LHCN-M2 (cell line): ENCODE results near the gene DDA1. TPM values are rescaled to one million over a fixed set of nuclear protein-coding genes. Genes with fewer than 3 reads are reported as not detected.
"Not testable (repeated sequence)": the region's sequence is repeated elsewhere in the genome, so short reads cannot be mapped to it uniquely, and the experiment has no call there.

Experiments
- DNase-seq: peaks from one replicate; pipeline ENCODE4 v3.0.0-alpha.2; 2012; ENCODE audit warnings: low read depth
- polyA plus RNA-seq: library from polyadenylated mRNA; unstranded; fragments of >200 nt; gene quantifications from one replicate; pipeline ENCODE4 v1.2.1, GENCODE V29; 2012; ENCODE audit warnings: missing spikeins
- total RNA-seq: library from RNA; depleted of rRNA; stranded (reverse); fragments of >200 nt; gene quantifications from 2 replicates; pipeline ENCODE4 v1.2.3, GENCODE V29; 2014; rRNA removed

DDA1 gene
- 55.9 and 76.2 TPM in 2 replicates for total RNA-seq
- 102 TPM for polyA plus RNA-seq

DNA sequence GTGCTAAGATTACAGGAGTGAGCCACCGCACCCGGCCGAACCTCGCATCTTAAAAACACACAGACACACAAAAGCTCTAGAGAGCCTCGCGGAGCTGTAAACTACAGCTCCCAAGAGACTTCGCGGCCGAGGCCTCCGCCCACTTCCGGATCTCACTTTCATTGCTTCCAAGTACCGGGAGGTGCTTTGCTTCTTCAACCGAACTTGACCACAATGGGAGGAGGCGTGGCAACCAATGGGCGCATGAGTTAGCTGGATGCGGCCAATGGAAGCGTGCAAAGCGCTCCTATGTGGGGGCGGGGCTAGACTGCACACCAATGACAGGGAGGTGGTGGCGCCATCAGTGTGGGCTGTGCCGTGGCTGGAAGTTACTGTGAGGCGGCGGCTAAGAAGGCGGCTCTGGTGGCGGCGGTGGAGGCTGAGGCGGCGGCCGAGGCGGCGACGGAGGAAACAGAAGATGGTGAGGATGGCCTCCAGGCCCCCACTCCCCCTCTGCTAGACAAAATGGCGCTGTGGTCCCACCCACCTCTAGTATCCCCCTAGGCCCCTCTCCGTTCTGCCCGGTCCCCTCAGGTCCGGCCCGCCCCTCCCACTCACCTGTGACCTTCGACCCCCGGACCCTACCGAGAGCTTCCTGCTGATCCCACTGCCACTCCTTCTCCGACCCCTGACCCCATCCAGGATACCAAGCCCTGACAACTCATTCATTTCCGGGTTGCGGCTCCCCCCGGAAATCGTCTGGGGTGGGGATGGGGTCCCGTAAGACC, at the start of gene DDA1:
DDA1 (plus strand) TSS at position 366 of the 767 bp plus-strand sequence; CDS start at position 458, 92 bp downstream.
- DNase-seq, result peak; percentile 100

DNA sequence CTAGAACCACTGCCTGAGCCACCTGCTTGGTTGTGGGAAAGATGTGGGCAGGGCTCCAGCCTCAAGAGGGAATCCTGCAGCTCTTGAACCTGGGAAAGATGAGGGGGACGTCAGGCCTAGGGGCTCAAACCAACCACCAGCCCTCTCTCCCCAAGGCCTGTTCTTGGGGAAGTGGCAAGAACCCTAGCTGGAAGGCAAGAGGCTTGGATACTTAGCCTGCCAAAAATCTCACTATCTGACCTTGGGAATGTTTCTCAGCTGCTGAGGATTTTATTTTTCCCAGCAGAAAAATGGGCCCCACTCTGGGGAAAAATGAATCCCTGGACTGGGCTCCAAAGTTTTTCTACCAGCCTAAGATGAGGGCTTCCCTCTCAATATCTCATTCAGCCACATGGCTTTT, 49.4 kb upstream of the DDA1 start:
- DNase-seq, result no peak

DNA sequence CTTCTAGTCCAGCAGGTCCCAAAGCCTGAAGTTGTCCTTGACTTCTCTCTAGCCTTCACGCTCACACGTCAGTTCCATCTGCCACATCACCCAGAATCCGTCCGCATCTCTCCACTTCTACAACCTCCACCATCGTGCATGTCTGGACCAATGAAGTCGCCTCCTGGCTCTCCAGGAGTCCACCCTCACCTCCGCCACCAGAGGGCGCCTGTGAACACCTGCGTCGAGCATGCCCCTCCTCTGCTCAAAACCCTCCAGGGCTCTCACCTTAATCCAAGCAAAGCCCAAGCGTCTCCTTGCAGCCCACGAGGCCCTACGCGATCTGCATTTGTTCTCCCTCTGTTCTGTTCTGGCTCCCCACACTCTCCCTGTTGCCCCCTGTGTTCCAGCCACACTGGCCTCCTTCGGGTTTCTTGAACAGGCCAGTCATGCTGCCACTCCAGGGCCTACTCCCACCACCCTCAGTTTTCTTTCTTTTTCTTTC, 48.5 kb upstream of the DDA1 start:
- DNase-seq, result peak; percentile 61

DNA sequence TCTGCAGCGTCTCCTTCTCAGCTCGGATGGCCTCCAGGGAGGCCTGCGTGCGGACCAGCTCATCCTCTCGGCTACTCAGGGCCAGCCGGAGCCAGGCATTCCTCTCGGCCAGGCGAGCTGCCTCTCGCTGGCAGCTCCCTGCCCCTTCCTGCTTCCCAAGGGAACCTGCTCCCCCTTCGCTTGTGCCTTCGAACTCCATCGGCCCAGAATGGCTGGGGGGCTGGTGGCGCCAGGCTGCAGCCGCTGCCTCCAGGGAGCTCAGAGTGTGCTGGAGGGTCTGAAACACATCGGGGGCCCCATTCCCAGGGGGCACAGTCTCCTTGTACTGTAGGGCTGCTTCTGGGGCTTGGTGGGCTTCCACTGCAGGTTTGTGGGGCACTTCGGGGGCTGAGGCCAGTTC, 46.8 kb upstream of the DDA1 start:
- DNase-seq, result no peak

DNA sequence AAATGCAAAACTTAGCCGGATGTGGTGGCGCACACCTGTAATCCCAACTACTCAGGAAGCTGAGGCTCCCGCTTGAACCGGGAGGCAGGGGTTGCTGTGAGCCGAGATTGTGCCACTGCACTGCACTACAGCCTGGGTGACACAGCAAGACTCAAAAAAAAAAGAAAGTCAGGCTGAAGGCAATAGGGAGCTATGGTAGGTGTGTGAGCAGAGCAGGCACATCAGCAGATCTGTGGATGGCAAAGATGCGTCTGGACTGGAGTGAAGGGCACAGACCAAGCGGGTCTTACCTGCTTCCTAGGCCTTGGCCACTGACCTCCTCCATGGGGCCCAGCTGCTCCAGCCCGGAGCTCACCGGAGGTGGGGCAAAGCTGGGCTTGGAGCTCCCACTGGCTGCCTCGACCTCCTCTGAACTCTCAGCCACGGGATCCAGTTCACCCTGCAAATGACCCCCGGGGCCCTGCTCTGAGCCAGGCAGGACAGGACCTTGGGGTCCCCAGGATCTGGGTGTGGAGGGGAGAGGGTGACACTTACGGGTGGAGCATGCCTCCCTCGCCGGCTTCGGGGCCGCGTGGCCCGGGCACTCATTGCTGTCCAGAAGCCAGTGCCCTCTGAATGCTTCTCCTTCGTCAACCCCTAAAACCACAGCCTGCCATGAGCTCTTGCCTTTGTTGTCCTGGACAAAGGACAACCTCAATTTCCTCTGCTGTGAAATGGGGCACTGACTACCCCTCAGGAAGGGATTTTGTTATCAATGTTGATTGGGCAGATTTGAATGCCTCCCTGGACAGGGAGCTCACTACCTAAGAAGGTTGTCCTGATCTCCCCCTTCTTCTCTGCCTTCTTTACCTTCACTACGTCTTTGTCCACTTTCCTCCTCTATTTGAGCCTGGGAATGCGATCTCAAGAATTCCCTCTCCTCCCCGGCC, 45.4 kb upstream of the DDA1 start:
- no peak for DNase-seq

DNA sequence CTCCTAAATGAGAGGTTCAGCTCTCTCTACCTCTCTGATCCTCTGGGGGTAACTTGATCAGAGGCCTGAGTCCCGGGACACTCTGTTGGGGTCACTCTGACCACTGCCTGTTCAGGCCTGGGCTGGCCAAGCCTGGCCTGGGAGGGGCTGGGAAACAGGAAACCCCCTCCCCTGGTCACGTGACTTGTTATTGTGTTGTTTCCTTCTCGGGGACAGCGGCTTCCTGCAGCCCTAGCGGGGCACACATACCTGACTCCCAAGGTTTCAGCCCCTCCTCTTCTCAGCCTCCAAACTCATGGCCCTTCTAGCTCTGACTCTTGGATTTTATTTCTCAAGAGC, 44.8 kb upstream of the DDA1 start, which contains the start of gene USHBP1:
USHBP1 (minus strand) TSS at position 105 of the 339 bp plus-strand sequence. CDS start 446 bp downstream, outside the sequence.
- DNase-seq, result no peak

DNA sequence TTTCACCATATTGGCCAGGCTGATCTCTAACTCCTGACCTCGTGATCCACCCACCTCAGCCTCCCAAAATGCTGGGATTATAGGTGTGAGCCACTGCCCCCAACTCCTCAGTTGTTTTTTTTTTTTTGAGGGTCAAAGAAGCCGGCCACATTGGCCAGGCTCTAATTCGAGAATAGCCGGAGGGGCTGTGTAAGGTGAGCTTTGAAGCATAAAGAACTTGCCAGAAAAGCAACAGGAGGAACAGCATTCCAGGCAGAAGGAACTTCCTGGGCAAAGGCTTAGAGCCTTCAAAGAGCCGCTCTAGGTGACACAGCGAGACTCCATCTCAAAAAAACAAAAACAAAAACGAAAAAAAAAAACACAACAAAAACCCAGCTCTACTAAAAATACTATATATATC, 43.3 kb upstream of the DDA1 start:
- no peak for DNase-seq

DNA sequence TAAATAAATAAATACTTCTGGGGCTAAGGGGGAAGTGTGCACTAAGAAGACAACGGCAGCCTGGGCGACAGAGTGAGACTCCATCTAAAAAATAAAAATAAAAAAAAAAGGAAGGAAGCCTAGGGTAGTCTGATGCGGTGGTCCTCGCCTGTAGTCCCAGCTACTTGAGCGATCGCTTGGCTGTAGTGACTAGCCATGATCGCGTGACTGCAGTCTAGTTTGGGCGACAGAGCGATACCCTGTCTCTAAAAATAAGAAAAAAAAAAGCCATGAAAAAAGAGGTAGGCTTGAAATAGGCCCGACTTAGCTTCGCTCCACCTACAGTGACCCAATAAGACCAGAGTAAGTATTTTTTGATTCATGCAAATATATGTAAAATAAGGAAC, 42.8 kb upstream of the DDA1 start:
- DNase-seq, result no peak

DNA sequence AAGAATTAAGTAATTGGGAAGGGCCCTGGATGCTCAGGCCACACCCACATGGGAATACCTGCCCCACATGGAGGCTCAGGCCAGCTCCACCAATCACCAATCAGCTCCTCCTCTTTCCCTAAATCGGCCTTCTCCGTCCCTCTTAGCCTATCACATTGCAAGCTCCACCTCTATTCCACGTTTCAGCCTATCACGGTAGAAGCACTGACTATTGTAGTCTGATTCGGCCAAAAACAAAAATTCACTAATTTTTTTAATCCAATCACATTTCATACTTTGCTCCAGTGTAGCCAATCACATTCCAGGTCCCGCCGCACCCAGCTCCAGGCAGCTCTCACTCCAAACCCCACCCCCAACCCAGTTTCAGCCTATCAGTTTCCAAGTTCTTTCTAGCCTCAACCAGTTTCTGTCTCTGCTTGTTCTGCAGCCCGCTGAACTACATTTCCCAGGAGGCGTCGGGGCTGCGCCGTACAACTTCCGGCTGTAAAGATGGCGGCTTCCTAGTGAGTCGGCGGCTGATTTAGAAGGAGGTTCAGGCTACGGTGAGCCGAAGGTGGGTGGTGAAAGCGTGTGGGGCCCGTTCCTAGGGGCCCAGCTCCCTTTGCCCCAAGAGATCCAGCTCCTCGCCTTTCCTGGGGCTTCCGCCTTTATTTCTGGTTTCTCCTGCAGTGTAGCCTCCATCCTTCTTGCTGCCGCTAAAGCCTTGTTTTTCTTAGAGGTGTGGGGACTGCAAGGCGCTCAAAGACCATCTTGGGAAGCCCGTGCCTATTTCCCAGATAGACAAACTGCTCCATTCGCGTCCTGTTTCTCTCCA, 42.2 kb upstream of the DDA1 start, which contains the start of gene BABAM1:
BABAM1 (plus strand) TSS at position 469 of the 814 bp plus-strand sequence. CDS start 1,364 bp downstream, outside the sequence.
- DNase-seq, result peak; percentile 100

DNA sequence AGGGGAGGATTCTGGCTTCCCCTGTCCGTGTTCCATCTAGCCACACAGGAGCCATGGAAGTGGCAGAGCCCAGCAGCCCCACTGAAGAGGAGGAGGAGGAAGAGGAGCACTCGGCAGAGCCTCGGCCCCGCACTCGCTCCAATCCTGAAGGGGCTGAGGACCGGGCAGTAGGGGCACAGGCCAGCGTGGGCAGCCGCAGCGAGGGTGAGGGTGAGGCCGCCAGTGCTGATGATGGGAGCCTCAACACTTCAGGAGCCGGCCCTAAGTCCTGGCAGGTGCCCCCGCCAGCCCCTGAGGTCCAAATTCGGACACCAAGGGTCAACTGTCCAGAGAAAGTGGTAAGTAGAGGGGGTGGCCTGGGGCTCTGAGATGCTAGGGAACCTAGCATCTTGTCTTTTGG, 40.6 kb upstream of the DDA1 start:
- no peak for DNase-seq

DNA sequence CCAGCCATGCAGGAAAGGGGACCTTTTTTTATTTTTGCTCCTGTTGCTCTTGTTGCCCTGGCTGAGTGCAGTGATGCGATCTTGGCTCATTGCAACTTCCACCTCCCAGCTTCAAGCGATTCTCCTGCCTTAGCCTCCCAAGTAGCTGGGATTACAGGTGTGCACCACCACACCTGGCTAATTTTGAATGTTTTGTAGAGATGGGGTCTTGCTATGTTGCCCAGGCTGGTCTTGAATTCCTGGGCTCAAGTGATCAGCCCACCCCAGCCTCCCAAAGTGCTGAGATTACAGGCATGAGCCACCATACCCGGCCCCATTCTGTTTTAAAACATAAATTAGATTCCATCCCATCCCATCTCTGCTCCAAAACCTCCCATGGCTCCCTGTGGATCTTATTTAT, 34.5 kb upstream of the DDA1 start:
- not testable (repeated sequence) for DNase-seq

DNA sequence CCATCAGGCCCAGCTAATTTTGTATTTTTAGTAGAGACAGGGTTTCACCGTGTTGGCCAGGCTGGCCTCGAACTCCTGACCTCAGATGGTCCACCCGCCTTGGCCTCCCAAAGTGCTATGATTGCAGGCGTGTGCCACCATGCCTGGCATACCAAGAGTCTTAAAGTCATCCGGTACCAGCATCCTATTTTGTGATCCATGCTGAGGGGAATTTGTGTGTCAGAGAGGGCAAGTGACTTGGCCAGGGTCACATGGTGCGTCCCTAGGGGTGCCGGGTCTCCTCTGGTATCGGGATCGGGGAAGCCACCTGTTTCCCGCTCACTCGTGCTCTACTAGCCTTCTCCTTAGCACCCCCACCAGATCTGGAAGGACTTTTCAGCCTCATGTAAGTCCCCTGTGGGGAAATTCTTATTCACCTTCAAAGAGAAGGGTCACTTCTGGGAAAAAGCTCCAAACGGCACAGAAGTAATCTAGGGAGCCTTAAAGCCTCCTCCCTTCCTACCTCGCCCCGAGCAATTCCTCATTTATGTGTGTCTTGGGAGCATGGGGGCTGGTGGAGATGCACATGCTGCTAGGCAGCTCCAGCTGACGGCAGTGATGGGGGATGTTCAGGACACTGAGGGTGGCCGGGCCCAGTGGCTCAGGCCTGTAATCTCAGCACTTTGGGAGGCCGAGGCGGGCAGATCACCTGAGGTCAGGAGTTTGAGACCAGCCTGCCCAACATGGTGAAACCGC, 33.8 kb upstream of the DDA1 start:
- DNase-seq, result no peak

DNA sequence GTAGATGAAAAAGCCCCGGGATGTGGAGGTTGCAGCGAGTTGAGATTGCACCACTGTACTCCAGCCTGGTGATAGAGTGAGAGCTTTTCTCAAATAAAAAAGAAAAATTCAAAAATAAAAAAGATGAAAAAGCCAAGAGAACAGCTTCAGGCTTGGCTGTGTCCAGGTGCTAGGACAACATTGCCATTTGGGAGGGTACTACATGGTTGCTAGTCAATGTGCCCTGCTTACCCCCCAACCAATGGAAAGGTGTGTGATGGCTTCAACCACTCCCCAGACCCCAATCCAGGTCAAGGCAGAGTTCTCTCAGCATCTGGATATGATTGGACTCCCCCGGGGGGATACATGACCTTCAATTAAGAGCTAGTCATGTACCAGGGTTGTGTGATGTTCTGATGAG, 29.9 kb upstream of the DDA1 start:
- no peak for DNase-seq

DNA sequence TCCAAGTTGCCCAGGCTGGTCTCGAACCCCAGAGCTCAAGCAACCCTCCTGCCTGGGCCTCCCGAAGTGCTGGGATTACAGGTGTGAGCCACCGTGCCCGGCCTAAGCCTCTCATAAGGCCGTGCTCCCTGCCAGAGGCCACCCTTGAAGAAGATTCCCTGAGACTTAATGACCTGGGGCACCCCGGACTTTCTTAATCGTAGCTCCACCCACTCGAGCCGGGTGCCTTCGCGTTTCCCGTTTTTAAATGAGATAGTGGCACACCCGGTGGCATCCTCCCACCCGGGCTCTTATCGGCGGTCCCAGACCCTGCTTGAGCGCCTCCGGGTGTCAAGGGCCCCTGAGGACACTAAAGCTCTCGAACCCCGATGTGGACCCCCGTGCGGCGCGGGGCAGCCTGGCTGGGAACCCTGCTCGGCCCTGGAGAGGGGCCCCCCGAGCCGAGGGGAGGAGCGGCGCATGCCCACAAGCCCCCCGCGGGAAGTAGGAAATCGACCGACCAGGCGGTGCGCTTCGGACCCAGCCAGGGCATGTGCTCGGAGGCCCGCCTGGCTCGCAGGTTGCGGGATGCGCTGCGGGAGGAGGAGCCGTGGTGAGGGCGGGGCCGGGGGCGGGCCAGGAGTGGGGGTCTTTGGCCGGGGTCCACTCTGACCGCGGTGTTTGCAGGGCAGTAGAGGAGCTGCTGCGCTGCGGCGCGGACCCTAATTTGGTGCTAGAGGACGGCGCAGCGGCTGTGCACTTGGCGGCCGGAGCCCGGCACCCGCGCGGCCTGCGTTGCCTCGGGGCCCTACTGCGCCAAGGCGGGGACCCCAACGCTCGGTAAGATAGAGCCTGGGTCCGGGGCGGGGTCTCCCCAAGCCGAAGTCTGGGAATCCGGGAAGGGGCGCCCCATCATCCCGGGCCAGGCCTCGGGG, 27.7 kb upstream of the DDA1 start, which contains the start of gene ANKLE1:
ANKLE1 (plus strand) TSS at position 511 of the 914 bp plus-strand sequence; CDS start at position 531, 20 bp downstream.
- DNase-seq, result no peak

DNA sequence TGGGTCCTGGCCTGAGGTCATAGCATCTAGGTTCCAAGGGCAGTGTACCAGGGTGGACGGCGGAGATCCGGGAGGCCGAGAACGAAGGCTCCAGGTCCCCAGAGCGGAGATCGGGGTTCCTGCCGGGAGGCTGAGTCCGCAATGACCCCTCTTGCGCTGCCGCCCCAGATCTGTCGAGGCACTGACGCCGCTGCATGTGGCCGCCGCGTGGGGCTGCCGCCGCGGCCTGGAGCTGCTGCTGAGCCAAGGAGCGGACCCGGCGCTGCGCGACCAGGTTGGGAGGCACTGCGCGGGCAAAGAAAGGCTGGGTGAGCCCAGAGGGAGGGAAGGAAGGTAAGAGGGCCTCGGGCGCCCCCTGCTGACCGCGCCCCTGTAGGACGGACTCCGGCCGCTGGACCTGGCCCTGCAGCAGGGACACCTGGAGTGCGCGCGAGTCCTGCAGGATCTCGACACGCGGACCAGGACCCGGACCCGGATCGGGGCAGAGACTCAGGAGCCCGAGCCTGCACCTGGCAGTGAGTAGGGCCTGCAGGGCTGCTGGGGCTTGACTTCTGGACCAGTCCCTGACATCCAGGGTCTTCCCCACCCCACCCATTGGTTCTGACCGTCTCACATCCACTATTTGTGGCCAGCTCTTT, 26.8 kb upstream of the DDA1 start:
- peak; percentile 71 for DNase-seq

DNA sequence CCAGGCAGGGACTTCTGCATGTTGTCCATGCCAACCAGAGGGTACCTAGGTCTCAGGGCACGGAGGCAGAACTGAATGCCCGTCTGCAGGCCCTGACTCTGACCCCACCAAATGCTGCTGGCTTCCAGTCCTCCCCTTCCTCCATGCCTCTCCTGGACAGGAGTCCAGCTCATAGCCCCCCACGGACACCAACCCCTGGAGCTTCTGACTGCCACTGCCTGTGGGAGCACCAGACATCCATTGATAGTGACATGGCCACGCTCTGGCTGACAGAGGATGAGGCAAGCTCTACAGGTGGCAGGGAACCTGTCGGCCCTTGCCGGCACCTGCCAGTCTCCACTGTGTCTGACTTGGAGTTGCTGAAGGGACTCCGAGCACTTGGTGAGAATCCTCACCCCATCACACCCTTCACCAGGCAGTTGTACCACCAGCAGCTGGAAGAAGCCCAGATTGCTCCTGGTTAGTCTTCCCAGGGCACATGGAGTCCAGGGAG, 25.8 kb upstream of the DDA1 start:
- DNase-seq, result no peak

DNA sequence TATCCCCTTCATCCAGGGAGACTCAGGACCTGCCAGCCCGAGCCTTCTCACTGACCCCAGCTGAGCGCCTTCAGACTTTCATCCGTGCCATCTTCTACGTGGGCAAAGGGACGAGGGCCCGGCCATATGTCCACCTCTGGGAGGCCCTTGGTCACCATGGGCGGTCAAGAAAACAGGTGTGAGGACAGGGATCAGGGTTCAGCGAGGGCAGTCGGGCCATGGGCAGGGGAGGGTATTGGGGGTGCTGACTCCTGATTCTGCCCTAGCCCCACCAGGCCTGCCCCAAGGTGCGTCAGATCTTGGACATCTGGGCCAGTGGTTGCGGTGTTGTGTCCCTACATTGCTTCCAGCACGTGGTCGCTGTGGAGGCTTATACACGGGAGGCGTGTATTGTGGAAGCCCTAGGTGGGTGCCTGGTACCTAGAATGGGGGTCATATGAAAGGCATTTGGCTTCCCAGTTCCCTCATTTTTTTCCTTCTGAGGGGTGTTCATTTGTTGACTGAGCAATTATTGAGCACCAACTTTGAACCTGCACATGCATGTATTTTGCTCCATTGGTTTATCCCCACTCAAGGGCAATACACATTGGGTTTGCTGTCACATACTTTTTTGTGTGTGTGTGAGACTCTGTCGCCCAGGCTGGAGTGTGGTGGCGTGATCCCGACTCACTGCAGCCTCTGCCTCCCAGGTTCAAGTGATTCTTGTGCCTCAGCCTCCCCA, 23.8 kb upstream of the DDA1 start:
- no peak for DNase-seq

DNA sequence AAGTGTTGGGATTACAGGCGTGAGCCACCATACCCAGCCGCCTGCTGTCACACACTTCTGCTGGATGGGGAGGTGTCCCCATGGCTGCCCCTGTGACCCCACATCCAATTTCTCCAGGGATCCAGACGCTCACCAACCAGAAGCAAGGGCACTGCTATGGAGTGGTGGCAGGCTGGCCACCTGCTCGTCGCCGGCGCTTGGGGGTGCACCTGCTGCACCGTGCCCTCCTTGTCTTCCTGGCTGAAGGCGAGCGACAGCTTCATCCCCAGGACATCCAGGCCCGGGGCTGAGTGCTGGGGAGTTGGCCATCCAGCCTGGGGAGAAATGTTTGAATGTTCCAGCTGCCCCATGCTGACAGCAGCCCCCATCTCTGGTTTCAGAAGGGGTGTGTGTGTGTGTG, 23.1 kb upstream of the DDA1 start:
- no peak for DNase-seq
